Bronchial epithelial cell (primary cell): ENCODE results near the gene PRODH2. TPM values are rescaled to one million over a fixed set of nuclear protein-coding genes. Genes with fewer than 3 reads are reported as not detected.

Experiments used
- DNase-seq: peaks from one replicate; pipeline ENCODE4 v3.0.0-alpha.2; 2010; ENCODE audit warnings: low read depth
- FAIRE-seq: peaks from 2 replicates; lab custom pipeline; 2011; peaks lifted over from hg19 to GRCh38; lab: Jason Lieb, UNC
- H3K27me3 ChIP-seq: 2 replicates; pipeline ENCODE4 v1.5.1; 2011; ENCODE audit warnings: low read length; ENCODE audit not compliant: control insufficient read depth, insufficient read depth
- H3K36me3 ChIP-seq: 2 replicates; pipeline ENCODE4 v1.5.1; 2011; ENCODE audit warnings: low read length; ENCODE audit not compliant: control insufficient read depth, insufficient read depth
- H3K4me3 ChIP-seq: 2 replicates; pipeline ENCODE4 v1.5.1; 2011; ENCODE audit warnings: mild to moderate bottlenecking, low read depth, low read length, control low read depth
- CTCF ChIP-seq: IDR thresholded peaks from 2 replicates; pipeline ENCODE4 v1.5.1; 2011; ENCODE audit warnings: mild to moderate bottlenecking, moderate library complexity, low read length, control low read depth, inconsistent platforms; ENCODE audit not compliant: insufficient read depth, severe bottlenecking
- total RNA-seq: library from RNA; depleted of rRNA; stranded (reverse); fragments of >200 nt; gene quantifications from 2 replicates; pipeline ENCODE4 v1.2.1, GENCODE V29; 2014

Gene PRODH2
- total RNA-seq, 1 donor from 2014 or later = not detected

- H3K36me3 ChIP-seq = no peaks in the 10 kb centered on the region
- no peak for TF ChIP-seq CTCF
- H3K27me3 ChIP-seq = no peaks in the 10 kb centered on the region
Measured at GRCh38 chr19:35781650-35782049, 31.0 kb downstream of the PRODH2 start.

GRCh38 chr19:35780717-35781116 is 31.9 kb downstream of the PRODH2 start:
- DNase-seq = no peak
- Histone ChIP-seq H3K27me3 (no peaks in the 10 kb centered on the region), H3K4me3 (no peak overlapping the region), H3K36me3 (no peaks in the 10 kb centered on the region)
- TF ChIP-seq CTCF = no peak
- FAIRE-seq = no peak

More at GRCh38 chr19:35781650-35782049, 31.0 kb downstream of the PRODH2 start:
- FAIRE-seq = no peak
- no peak for DNase-seq
- H3K4me3 ChIP-seq = no peak overlapping the region

GRCh38 chr19:35780058-35780457 is 32.6 kb downstream of the PRODH2 start:
- DNase-seq (no peak), FAIRE-seq (no peak)
- no peaks in the 10 kb centered on the region for H3K27me3 ChIP-seq
- no peak overlapping the region for H3K4me3 ChIP-seq
- H3K36me3 ChIP-seq = no peaks in the 10 kb centered on the region
- no peak for TF ChIP-seq CTCF

- H3K27me3 ChIP-seq = no peaks in the 10 kb centered on the region
- H3K36me3 ChIP-seq = no peaks in the 10 kb centered on the region
- no peak for DNase-seq
- no peak overlapping the region for H3K4me3 ChIP-seq
- no peak for FAIRE-seq
- TF ChIP-seq CTCF = no peak
Measured at GRCh38 chr19:35779033-35779432, 33.6 kb downstream of the PRODH2 start.

- no peaks in the 10 kb centered on the region for H3K27me3 ChIP-seq
- no peak for DNase-seq
- TF ChIP-seq CTCF = no peak
Measured at GRCh38 chr19:35777961-35778360, 34.7 kb downstream of the PRODH2 start.

More at GRCh38 chr19:35777961-35778360, 34.7 kb downstream of the PRODH2 start:
- Histone ChIP-seq H3K4me3 (no peak overlapping the region), H3K36me3 (no peaks in the 10 kb centered on the region)
- FAIRE-seq = no peak
